DMS79 treated with DMSO at 0.1 percent for 48 hours (cell line): ENCODE measurements around the gene MIA2.
A peak's percentile ranks its signal among the peaks of the same experiment; 100 is the strongest.
"Not testable (repeated sequence)": the region's sequence is repeated elsewhere in the genome, so short reads cannot be mapped to it uniquely, and the experiment has no call there.

Experiments
- DNase-seq: peaks from one replicate; lab custom pipeline; 2025; lab: John Stamatoyannopoulos, UW

MIA2 gene

DNA sequence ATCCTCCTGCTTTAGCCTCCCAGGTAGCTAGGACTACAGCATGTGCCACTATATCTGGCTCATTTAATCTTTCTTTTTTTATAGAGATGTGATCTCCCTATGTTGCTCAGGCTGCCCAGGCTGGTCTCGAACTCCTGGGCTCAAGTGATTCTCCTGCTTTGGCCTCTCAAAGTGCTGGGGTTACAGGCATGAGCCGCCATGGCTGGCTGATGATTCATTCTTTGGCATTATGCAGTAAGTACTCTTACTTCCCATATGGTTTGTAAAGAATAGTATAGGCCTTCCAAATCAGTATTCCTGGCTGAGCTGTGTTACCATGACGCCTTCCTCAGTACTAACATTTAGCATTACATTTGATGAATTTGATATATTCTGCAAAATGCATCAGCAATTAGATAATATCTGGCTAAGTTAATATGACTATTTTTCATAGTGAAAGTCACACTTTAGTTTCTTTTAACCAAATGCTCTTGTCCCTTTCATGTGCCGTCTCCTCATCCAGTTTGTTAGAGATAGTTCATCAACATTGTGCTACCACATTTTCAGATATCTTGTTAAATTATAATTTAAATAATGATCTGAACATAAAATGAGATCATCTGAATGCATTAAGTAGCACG, 3.2 kb upstream of the MIA2 start:
- no peak for DNase-seq

DNA sequence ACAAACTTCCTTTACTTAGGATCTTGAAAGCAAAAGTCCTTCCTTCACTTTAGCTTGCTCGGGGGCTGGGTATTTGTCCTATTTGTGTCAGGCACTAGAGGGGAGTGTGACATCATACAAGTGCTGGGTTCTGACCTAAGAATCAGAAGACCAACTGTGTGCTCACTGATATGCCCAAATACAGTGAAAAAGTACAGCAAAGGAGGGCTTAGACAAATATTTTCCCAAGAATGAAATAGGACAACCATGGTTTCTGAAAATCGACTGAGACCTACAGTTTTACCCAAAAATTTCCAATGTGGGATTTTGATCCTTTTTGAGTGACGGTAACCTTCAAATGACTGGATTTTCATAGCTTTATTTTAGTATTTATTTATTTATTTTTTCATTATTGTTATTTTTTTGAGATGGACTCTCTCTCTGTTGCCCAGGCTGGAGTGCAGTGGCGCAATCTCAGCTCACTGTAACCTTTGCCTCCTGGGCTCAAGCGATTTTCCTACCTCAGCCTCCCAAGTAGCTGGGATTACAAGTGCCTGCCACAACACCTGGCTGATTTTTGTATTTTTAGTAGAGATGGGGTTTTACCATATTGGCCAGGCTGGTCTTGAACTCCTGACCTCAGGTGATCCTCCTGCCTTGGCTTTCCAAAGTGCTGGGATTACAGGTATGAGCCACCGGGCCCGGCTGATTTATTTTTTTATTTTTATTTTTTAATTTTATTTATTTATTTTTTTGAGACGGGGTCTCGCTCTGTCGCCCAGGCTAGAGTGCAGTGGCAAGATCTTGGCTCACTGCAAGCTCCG, 1.8 kb upstream of the MIA2 start:
- not testable (repeated sequence) for DNase-seq

DNA sequence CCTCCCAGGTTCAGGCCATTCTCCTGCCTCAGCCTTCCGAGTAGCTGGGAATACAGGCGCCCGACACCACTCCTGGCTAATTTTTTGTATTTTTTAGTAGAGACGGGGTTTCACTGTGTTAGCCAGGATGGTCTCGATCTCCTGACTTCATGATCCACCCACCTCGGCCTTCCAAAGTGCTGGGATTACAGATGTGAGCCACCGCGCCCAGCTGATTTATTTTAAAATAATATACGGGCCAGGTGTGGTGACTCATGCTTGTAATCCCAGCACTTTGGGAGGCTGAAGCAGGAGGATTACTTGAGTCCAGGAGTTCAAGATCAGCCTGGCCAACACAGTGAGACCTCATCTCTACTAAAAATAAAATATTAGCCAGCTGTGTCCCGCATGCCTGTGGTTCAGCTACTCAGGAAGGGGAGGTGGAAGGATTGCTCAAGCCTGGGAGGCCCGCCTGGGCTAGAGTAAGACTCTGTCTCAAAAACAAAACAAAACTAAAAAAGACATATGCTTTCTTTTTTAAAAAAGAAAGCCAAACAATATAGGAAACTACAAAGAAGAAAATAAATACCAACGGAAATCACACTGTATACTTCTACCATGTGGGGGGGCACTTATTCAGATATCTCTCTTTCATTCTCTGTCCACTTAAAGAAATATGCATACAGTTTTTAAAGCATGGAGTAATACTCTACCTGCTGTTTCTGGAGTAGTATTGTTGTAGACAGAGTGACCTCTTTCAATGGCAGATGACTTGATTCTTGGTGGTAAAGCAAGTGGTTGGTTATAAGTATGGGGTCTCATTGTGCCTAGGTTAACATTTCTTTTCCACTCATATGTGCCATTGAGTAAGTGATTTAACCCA, 930 bp upstream of the MIA2 start:
- no peak for DNase-seq

DNA sequence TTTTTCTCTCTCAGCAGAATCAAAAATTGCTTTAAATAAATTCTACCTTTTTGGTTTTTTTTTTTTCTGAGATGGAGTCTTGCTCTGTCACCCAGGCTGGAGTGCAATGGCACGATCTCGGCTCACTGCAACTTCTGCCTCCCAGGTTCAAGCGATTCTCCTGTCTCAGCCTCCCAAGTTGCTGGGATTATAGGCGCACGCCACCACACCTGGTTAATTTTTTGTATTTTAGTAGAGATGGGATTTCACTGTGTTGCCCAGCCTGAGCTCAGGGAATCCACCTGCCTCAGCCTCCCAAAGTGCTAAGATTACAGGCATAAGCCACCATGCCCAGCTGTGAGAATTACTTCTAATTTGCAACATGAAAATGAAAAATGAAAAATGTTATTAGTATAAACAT, 1.3 kb downstream of the MIA2 start:
- not testable (repeated sequence) for DNase-seq

DNA sequence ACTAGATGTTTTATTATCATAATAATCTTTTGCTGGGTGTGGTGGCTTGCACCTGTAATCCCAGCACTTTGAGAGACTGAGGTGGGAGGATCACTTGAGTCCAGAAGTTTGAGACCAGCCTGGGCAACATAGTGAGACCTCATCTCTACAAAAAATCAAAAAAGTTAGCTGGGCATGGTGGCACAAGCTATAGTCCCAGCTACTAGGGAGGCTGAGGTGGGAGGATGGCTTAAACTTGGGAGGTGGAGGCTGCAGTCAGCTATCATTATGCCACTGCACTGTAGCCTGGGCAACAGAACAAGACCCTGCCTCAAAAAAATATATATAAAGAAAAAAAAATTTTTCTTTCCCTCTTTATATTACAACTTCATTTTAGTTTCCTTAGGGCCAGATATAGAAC, 1.8 kb downstream of the MIA2 start:
- DNase-seq, result not testable (repeated sequence)

DNA sequence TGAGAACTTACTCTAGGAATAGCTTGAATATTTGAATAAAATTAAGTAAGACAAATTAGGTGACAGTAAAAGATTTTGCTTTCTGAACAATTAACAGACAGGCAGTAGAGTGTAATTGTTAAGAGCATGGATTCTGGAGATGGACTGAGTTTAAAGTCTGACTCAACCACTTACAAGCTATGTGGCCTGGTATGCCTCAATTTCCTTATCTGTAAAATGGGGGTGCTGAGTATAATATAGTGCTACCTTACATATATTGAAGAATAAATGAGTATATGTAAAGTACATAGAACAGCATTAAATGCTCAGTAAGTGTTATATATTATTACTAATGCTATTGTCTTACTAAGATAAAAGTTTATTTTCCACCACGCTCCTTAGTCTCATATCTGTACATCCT, 7.1 kb downstream of the MIA2 start:
- no peak for DNase-seq

DNA sequence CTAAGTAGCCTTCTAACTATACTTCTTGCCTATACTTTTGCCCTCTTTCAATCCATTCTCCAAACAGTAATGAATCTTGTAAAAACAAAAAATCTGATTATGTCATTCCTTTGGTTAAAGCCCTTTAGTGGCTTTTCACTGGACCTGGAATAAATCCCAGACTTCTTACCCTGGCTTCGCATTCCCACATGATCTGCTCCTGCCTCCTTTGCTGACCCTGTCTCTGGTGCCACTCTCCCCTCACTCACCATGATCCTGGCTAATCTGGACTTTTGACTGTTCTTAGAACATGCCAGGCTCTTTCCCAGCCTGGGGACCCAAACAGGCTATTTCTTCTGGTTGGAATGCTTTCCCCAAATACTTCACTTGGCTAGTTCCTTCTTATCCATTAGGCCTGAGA, 7.9 kb downstream of the MIA2 start:
- no peak for DNase-seq

DNA sequence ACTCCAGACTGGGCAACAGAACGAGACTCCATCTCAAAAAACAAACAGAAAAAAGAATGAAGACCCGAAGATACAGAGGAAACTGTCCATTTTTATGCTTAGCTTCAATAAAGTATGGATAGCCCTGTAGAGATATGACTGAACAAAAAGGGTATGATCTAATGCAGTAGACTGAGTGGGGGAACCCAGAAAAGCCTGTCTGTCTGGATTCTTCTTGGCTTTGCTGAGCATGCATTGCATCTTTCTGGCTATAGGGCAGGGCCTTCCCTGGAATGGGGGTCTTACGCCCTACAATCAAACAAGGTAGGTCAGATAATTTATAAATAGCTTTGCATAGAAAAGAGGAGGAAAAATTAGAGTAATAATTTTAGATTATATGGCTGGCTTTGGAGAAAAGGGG, 10.1 kb downstream of the MIA2 start:
- no peak for DNase-seq

DNA sequence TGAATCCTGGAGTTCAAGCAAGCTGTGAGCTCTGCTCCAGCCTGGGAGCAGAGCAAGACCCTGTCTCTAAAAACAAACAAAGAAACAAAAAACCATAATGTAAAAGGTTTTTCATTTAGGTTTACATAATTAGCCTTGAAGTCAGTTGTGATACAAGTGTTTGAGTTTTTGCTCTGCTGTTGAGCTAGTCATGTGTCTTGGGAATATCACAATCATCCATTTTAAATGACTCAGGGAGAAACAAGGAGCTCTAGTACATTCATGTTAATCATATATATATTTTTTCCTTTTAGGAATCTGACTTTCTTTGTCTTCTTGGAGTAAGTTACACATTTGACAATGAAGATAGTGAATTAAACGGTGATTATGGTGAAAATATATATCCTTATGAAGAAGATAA, 12.9 kb downstream of the MIA2 start:
- DNase-seq, result no peak

DNA sequence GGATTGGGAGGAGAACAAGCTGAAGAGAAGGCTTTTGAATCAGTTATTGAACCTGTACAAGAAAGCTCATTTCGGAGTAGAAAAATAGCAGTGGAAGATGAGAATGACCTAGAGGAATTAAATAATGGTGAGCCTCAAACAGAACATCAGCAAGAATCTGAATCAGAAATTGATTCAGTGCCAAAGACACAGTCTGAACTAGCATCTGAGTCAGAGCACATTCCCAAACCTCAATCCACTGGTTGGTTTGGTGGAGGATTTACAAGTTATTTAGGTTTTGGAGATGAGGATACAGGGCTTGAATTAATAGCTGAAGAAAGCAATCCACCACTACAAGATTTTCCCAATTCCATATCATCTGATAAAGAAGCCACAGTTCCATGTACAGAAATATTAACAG, 13.5 kb downstream of the MIA2 start:
- no peak for DNase-seq

DNA sequence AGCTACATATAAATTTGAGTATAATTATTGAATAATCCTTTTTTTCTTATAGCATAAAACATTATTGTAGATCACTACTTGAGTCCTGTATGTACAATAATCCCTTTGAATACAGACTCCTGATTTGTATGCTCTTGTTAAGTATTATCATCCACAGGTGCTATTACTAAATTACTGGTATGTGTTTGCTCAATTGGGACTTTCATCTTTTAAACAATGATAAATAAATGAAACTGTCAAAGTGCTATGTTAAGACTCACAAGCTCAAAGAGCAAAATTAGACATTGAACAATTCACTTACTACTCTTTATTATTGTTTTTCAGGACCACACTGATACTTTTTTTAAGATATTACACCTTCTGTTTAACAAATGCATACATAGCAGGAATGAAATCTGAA, 17.8 kb downstream of the MIA2 start:
- DNase-seq, result no peak

DNA sequence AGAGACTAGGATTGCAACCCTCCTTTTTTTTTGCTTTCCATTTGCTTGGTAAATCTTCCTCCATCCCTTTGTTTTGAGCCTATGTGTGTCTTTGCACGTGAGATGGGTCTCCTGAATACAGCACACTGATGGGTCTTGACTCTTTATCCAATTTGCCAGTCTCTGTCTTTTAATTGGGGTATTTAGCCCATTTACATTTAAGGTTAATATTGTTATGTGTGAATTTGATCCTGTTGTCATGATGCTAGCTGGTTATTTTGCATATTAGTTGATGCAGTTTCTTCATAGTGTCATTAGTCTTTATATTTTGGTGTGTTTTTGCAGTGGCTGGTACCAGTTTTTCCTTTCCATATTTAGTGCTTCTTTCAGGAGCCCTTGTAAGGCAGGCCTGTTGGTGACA, 23.7 kb downstream of the MIA2 start:
- not testable (repeated sequence) for DNase-seq

DNA sequence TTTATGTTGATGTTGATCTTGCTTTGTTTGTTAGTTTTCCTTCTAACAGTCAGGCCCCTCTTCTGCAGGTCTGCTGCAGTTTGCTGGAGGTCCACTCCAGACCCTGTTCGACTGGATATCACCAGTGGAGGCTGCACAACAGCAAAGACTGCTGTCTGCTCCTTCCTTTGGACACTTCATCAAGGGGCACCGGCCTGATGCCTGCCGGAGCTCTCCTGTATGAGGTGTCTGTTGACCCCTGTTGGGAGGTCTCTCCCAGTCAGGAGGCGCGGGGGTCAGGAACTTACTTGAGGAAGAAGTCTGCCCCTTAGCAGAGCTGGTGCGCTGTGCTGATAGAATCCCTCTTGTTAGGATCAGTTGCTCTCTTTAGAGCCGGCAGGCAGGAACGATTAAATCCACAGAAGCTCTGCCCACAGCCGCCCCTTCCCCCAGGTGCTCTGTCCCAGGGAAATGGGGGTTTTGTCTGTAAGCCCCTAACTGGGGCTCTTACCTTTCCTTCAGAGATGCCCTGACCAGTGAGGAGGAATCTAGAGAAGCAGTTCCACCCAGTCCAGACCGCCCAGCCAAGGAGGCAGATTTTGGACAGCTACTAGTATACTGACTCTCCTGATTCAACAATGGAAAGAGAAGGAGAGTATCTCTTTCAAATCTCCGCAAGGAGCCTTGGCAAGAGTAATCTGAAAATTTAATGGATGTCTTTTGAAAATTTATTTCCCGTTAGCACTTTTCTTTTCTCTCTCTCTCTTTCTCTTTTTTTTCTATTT, 25.2 kb downstream of the MIA2 start:
- DNase-seq, result no peak

DNA sequence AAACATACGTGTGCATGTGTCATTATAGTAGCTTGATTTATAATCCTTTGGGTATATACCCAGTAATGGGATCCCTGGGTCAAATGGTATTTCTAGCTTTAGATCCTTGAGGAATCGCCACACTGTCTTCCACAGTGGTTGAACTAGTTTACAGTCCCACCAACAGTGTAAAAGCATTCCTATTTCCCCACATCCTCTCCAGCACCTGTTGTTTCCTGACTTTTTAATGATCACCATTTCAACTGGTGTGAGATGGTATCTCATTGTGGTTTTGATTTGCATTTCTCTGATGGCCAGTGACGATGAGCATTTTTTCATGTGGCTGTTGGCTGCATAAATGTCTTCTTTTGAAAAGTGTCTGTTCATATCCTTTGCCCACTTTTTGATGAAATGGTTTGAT, 26.4 kb downstream of the MIA2 start:
- not testable (repeated sequence) for DNase-seq

DNA sequence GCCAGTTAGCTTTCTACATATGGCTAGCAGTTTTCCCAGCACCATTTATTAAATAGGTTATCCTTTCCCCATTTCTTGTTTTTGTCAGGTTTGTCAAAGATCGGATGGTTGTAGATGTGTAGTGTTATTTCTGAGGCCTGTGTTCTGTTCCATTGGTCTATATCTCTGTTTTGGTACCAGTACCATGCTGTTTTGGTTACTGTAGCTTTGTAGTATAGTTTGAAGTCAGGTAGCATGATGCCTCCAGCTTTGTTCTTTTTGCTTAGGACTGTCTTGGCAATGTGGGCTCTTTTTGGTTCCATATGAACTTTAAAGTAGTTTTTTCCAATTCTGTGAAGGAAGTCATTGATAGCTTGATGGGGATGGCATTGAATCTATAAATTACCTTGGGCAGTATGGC, 28.5 kb downstream of the MIA2 start:
- DNase-seq, result not testable (repeated sequence)

DNA sequence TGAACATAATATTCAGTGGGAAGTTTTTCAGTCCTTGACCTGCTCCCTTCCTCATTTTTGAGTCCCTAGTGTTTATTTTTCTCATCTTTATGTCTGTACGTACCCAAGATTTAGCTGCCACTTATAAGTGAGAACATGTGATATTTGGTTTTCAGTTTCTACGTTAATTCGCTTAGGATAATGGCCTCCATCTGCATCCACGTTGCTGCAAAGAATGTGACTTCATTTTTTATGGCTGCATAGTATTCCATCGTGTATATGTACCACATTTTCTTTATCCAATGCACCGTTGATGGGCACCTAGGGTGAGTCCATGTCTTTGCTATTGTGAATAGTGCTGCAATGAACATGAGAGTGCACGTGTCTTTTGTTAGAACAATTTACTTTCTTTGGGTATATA, 30.3 kb downstream of the MIA2 start:
- DNase-seq, result no peak

DNA sequence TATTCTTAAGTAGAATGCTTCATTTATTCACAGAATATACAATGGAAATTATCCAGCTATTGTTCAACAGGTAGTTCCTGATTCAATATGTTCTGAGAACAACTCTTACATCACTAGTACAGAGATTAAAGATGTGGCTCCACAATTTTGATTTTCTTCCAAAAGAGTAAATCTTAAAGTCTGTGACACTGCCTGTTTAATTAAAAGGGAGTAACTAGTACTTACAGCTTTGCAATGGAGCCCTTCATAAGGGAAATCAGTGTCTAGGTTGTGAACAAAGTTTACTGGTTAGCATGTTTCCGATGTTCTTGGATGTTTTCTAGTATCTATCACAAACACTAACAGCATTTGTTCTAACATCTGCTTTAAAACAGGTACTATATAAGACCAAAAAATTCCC, 30.8 kb downstream of the MIA2 start:
- DNase-seq, result no peak

DNA sequence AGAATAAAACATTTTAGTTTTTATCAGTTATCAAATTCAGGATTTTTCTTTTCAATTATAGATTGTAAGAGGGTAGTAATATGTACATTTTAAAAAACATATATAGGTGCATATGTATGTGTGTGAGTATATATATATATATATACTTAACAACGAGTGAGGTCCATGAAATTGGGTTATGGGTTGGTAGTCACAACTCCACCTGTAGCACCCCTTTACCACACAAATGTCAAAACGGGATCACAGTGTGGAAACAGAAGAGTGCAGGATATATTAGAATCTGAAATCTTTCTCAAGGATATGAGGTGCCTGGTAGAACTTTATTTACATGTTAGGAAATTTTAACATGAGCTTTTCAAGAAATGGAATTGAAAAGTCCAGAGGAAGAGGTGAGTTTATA, 31.3 kb downstream of the MIA2 start:
- DNase-seq, result peak; percentile 23

DNA sequence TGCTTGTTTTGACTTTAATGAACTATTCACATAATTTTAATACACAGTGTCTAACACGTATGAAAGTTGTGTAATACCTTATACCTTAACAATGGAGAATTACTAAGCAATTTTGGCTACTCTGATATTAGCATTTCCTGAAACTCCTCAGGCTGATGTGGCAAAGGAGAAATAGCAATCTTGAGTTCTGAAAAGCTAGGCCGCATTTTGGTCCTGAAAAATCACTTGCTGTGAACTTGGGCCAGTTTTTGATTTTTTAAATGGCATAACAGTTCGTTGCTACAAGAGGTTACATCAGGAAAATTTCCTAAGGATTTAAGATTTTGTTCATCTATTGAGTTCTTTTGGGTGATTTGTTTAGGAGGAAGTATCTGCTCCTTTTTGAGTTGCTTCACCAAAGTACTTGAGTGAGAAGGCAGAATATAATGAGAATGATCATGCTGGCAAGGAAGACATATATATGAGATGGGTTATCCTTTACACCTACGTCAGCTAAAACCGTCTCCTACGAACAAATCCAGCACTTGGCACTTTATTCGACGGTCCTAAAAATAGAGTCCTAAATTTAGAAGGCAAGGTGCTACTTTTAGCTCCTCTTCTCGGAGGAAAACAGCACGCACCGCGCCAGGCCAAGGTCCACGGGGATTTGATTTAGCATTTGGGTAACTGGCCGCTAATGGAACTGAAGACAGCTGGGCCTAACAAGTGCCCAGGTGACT, 32.2 kb downstream of the MIA2 start:
- no peak for DNase-seq

DNA sequence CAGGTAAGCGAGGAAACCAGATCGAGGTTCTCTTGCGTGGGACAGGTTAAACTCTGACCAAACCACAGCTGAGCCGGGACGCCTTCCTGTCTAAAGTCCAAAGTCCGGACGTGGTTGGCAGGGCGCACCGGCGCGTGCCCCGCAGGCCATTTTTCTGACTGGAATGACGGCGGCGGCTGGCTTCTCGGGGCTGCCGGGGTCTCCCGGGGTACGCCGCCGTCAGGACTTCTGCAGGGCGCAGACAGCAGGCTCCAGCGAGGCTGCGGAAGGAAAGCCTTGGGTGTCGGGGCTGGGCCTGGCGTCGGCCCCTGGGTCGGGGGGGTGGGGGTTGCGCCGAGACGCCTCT, 32.8 kb downstream of the MIA2 start:
- DNase-seq, result peak; percentile 28

DNA sequence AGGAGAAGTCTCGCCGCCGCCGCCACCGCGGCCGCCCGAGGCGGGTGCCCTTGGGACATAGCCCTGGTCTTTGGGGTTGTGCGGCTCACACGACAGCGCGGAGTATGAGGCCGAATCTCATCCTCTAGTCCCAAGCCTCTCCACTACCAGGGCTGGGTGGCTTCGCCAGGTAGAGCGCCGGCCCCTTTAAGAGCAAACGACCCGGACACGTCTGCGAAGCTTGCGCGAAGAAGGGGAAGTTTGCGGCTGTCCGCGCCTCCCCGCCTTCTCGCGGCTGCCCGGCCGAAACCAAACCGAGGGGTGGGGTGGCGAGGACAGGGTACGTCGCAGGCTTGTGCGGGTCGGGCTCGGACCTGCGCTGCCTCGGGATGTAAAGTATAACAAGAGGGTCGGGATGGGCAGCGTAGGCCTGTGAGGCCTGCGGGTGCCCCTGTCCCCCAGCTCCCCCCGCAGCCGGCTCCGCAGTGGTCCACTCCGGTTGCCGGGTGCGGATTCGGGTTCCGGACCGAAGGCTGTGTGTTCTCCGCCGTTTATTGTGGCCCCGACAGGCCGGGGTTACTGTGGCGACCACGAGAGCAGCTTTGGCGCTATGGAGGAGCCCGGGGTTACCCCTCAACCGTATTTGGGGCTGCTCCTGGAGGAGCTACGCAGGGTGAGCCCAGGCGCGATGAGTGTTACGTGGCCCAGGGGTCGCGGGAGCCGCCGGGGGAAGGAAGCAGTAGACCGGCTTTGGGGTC, 33.3 kb downstream of the MIA2 start:
- DNase-seq, result peak; percentile 66
